ENCODE measurements around the gene MLC1.

MLC1 gene

DNA sequence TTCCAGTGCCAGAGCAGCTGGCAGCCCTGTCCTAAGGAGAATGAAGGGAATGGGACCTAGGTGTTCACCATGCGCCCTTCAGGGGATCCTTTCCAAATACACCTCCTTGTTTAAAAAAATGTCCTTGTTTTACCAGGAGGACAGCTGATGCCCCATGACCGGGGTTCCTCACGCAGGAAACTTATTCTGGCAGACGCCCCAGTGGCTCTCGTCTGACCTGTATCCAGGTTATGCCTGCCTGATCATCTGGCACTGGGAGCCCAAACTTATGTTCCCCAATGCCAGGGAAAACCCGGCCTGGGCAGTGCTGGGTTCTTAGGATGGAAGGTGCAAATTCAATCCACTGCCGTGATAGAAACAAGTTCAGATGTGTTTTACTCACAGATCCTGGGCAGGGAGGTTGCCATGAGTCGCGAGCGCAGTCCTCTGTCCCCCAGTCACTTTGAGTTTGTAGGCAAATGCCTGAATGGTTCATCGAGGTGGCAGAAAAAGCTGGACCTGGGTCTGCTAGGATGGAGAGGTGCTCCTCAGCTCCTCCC, 36.0 kb upstream of the MLC1 start:
- H3K4me3 ChIP-seq (replicated peaks; ENCODE audit: low read depth, low read length), result no peak overlapping the region
- no peak for DNase-seq (ENCODE audit: extremely low read depth, low read depth)
- TF ChIP-seq, protein P1, sequence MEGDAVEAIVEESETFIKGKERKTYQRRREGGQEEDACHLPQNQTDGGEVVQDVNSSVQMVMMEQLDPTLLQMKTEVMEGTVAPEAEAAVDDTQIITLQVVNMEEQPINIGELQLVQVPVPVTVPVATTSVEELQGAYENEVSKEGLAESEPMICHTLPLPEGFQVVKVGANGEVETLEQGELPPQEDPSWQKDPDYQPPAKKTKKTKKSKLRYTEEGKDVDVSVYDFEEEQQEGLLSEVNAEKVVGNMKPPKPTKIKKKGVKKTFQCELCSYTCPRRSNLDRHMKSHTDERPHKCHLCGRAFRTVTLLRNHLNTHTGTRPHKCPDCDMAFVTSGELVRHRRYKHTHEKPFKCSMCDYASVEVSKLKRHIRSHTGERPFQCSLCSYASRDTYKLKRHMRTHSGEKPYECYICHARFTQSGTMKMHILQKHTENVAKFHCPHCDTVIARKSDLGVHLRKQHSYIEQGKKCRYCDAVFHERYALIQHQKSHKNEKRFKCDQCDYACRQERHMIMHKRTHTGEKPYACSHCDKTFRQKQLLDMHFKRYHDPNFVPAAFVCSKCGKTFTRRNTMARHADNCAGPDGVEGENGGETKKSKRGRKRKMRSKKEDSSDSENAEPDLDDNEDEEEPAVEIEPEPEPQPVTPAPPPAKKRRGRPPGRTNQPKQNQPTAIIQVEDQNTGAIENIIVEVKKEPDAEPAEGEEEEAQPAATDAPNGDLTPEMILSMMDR (IDR thresholded peaks at IDR 0.05; ENCODE audit: low read depth, low read length, missing control alignments), result no peak

DNA sequence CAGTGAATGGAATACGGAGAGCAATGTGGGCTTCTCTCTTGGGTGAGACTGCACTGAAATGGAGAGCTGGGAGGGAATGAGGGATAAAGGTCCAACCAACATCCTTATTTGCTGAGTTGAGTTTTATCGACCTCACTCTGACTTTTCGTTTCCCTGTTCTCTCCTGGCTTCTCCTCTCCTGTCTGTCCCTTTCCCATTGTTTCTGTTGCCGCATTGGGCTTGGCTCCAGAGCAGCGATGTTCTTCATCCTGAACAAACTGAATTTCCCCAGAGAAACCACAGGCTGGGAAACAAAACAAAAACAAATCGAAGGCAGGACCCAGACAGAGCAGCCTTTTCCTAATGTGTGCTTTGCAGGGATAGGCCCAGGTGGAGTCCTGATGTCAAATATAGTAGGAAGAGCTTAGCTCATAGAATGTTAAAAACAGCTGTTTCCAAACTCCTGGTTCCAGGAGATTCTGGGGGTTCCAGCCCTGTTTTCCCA, 34.6 kb upstream of the MLC1 start:
- TF ChIP-seq, protein P1 (IDR thresholded peaks at IDR 0.05; ENCODE audit: low read depth, low read length, missing control alignments), result no peak
- no peak overlapping the region for H3K4me3 ChIP-seq (replicated peaks; ENCODE audit: low read depth, low read length)
- DNase-seq (ENCODE audit: extremely low read depth, low read depth), result no peak

DNA sequence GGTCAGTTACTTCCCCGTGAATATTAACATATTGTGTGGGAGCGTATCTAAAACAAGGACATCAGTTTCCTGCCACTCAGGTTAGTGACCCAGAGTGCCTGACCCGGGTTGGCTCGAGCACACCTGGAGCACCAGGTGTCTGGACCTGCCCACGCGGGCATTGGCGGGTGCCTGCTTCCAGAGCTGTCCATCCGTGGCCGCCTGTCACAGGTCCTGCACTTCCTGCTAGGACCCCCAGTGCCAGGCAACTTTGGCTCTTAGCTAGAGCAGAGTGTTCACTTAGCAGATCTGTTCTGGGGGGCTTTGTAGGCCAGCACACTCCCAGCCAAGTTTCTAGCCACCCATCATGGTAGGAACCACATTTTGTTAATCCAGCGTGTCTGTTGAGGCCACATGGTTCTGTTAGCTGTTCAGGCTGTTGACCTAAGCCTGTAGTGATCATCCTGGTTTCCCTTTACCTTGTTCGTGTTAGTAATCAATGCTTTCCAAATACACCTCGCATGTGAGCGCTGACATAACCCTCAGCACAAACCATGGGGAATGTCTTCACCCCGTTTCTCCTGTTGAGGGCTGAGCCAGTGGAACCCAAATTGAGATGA, 34.0 kb upstream of the MLC1 start:
- no peak overlapping the region for H3K4me3 ChIP-seq (replicated peaks; ENCODE audit: low read depth, low read length)
- TF ChIP-seq, protein P1 (IDR thresholded peaks at IDR 0.05; ENCODE audit: low read depth, low read length, missing control alignments), result no peak
- DNase-seq (ENCODE audit: extremely low read depth, low read depth), result no peak

DNA sequence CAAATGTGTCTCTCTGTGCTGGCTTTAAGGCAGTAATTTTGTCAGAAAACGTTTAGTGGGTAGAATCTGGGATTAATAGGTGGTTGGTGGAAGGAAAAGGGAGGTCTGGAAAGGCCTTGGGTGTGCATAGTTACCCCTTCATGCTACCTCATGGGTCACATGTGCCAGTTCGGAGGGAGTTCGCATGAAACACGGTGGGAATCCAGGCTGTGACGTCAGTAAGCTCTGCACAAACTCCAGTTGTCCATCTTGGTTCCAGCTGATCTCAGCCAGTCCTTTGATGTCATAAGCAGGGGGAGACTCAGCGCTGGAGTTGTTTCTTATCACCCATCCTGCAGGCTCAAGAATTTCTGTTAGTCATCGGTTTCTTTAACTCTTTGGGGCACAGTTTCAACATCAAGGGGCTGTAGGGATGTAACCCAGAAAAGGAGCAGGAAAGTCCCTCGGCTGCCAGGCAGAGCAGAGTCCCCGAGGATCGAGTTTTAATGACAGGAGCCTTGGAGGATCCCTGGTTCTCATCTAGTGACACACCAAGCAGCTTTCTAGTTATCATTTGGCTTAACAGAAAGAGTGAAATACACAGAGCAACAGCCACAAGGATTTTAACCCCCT, 33.4 kb upstream of the MLC1 start:
- TF ChIP-seq, protein P1 (IDR thresholded peaks at IDR 0.05; ENCODE audit: low read depth, low read length, missing control alignments), result no peak
- H3K4me3 ChIP-seq (replicated peaks; ENCODE audit: low read depth, low read length), result no peak overlapping the region
- DNase-seq (ENCODE audit: extremely low read depth, low read depth), result peak; percentile 52

DNA sequence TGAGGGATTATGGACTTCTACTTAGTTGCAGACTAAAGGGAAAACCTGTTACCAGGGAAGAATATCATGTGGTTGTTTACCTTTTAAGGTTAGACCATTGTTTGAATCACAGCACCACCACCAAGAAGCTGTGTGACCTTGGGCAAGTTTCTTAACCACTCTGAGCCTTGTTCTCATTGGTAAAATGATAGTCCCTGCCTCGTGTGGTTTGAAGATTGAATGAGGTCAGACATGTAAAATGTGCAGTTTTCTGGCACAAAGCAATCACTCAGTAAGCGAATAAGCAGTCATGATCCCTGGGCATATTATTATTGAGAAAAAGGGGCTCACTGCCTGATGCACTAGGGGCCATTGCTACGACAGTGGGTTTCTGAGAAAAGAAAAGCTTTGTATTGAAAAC, 32.9 kb upstream of the MLC1 start:
- DNase-seq (ENCODE audit: extremely low read depth, low read depth), result no peak
- no peak overlapping the region for H3K4me3 ChIP-seq (replicated peaks; ENCODE audit: low read depth, low read length)
- TF ChIP-seq, protein P1 (IDR thresholded peaks at IDR 0.05; ENCODE audit: low read depth, low read length, missing control alignments), result no peak

DNA sequence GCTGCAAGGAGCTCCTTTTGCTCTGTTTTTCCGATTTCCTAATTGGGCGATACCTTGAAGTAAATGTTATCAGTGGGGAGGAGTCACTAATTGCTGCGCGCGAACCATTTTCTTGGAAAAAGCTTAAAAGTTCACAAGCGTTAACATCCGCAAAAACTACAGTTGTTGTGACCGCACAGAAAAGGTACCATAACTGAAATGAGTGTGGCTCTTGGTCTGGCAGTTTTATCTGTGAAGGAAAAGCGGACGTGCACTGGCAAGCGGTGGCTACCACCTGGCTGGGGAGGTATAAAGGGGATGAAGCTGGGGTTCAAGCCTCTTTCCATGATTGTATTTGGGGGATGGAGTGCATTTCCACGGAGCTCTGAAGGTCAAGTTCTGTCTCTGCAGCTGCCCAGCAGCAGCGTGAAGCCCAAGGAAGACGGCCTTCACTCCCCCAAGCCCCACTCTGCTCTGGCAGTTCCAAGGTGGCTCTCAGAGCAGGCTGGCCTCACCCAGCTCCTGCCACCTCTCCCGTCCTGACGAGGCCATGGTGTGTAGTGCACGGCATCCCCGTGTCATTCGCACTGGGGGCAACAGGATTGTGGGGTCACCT, 32.0 kb upstream of the MLC1 start:
- TF ChIP-seq, protein P1 (IDR thresholded peaks at IDR 0.05; ENCODE audit: low read depth, low read length, missing control alignments), result no peak
- no peak for DNase-seq (ENCODE audit: extremely low read depth, low read depth)
- H3K4me3 ChIP-seq (replicated peaks; ENCODE audit: low read depth, low read length), result no peak overlapping the region

Measured in HFF-Myc (cell line).